AG08395 (cell line): Measurements from ENCODE around the gene H6PD.

Experiments used
- DNase-seq: peaks from one replicate; pipeline ENCODE4 v3.0.0; 2012; ENCODE audit warnings: mixed read lengths, low spot score

Gene H6PD

DNA sequence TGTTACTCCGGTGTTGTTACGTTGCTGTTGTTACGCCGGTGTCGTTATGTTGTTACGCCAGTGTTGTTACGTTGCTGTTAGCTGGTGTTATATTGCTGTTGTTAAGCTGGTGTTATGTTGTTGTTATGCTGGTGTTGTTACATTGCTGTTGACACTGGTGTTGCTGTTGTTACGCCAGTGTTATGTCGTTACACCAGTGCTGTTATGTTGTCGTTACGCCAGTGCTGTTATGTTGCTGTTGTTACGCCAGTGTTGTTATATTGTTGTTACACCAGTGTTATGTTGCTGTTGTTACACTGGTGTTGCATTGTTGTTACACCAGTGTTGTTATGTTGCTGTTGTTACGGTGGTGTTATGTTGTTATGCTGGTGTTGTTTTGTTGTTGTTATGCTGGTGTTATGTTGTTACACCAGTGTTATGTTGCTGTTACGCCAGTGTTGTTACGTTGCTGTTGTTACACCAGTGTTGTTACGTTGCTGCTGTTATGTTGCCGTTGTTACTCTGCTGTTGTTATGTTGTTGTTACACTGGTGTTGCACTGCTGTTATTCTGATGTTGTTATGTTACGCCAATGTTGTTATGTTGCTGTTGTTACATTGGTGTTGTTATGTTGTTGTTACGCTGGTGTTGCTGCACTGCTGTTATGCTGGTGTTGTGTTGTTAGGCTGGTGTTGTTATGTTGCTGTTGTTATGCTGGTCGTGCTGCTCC lies 25.6 kb downstream of the H6PD start:
- no peak for DNase-seq

DNA sequence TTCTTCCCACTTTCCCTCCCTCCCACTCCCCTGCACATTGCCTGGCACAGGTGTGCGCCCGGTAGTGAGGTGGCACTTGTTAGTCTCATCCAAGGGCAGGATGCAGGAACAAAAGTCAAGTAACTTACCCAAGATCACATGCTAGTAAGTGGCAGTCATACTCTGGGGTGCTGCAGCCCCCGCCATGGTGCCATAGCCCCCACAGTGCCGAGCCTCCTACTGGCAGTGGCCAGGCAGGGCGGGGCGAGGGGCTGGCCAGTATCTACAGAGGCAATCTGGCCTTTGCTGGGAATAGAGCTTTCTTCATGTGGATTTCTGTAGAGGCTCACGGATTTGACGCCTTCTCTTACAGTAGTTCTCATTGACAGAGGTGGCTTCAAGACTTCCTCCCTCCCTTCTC lies 26.9 kb downstream of the H6PD start:
- no peak for DNase-seq

DNA sequence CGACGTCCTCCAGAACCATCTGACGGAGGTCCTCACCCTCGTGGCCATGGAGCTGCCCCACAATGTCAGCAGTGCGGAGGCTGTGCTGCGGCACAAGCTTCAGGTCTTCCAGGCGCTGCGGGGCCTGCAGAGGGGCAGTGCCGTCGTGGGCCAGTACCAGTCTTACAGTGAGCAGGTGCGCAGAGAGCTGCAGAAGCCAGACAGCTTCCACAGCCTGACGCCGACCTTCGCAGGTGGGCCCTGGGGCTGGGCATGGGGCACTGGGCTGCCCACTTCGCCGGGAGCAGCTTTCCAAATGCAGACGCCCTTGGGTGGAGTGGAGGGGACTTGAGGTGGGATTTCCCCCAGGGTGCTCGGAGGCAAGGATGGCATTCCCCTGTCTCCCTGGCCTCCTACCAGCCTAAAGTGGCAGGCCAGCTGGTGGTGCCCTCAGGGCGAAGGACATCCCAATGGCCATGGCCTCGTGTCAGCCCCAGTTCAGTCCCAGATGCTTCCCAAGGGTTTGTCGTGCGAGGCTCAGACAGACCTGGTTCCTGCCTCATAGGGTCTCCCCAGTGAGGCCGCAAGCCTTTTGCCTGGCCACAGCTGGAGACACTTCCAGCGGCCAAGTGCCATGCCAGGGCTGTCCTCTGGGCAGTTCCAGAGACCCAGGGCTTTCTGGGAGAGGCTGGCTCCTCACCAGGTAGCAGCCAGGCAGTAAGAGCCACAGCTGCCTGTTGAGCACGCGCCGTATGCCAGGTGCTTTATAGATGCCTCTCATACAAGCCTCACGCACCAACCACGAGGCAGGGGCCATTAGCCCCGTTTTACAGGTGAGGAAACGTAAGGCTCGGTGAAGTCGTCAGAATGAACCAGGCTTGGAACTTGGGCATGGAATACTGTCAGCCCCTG lies 27.8 kb downstream of the H6PD start:
- DNase-seq = no peak

DNA sequence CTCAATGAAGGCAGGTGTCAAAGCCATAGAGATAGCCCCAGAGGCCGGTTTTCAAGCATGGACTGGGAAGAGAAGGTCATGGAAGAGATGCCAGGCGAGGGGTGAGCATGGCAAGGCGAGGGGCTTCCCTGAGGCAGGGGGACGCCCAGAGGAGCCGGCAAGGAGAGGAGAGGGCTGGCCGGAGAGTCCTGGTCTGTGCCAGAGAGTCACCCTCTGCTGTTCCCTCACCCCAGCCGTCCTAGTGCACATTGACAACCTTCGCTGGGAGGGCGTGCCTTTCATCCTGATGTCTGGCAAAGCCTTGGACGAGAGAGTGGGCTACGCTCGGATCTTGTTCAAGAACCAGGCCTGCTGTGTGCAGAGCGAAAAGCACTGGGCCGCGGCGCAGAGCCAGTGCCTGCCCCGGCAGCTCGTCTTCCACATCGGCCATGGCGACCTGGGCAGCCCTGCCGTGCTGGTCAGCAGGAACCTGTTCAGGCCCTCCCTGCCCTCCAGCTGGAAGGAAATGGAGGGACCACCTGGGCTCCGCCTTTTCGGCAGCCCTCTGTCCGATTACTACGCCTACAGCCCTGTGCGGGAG lies 28.8 kb downstream of the H6PD start:
- DNase-seq = no peak

DNA sequence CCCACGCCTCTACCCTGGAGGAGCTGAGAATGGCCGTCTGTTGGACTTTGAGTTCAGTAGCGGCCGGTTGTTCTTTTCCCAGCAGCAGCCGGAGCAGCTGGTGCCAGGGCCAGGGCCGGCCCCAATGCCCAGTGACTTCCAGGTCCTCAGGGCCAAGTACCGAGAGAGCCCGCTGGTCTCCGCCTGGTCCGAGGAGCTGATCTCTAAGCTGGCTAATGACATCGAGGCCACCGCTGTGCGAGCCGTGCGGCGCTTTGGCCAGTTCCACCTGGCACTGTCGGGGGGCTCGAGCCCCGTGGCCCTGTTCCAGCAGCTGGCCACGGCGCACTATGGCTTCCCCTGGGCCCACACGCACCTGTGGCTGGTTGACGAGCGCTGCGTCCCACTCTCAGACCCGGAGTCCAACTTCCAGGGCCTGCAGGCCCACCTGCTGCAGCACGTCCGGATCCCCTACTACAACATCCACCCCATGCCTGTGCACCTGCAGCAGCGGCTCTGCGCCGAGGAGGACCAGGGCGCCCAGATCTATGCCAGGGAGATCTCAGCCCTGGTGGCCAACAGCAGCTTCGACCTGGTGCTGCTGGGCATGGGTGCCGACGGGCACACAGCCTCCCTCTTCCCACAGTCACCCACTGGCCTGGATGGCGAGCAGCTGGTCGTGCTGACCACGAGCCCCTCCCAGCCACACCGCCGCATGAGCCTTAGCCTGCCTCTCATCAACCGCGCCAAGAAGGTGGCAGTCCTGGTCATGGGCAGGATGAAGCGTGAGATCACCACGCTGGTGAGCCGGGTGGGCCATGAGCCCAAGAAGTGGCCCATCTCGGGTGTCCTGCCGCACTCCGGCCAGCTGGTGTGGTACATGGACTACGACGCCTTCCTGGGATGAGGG lies 29.7 kb downstream of the H6PD start:
- DNase-seq = no peak

DNA sequence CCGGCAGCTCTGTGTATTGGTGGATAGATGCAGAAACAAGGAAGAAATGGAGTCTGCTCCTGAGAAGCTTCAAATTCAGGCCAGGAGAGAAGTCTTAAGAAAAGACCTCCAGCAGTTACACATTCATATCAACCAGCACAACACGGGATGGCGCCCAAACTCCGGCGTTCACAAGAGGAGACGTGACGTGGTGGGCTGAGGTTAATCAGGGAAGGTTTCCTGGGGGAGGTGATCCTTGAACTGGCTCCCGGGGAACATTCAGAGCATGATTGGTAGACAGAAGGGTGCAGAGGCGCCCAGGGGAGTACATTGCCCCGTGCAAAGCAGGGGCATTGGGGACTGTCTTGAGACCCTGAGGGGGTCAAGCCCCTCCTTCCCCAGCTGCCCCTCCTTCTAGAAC lies 30.5 kb downstream of the H6PD start:
- DNase-seq = no peak

DNA sequence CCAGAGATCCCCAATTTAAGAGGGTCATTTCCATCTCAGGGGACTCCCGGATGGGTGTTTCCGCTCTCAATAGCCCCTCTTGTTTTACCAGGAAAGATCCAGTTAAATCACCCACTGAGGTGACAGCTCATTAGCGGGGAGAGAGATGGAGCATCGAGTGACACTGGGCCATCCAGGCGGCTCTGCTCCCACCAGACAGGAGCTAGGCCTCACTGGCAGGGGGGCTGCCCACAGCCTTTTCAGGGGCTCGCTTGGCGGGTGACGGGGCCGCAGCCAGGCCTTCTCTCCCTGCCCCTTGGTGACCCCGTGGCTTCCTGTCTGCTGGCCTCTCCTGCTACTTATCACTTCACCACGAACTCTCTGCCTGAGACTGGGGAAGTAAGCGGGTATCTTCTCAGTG lies 31.4 kb downstream of the H6PD start:
- DNase-seq = no peak

DNA sequence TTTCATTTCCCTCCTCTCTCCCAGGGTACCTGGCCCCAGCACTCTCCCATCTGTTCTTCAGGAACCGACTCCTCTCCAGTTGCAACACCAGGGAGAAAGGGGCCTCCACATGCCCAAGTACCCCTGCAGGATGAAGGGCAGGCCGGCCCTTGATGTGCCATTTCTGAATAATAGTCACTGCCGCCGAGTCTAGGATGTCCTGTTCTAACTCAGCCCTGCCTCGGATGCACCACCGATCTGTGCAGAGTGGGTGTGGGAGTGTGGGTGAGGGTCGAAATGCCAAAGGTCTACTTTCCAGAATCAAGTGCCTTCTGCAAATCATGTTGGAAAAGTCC lies 32.7 kb downstream of the H6PD start:
- no peak for DNase-seq

DNA sequence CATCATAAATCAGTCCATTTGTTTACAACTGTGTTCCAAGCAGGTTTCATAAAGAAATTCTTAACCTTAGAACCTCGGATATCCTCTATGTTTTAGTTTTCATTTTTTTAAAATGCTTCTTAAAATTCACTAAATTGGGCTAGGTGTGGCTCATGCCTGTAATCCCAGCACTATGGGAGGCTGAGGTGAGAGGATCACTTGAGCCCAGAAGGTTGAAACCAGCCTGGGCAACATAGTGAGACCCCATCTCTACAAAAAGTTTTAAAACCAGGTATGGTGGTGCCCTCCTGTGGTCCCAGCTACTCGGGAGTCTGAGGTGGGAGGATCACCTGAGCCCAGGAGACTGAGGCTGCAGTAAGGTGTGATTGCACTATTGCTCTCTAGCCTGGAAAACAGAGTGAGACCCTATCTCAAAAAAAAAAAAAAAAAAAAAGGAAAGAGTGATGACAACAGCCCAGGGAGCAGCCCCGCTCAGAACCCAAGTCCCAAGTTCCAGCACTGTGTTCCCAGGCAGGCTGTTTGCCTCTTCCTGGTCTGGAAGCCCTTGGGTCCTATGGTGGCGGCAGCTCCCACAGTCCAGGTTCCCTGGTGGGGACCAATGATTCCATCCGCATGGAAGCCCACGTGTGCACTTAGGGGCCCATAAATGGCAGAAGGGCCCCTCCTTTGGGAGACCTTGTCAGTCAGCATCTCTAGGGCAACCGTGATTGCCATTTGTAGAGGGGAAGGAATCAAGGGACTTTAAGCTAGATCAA lies 33.4 kb downstream of the H6PD start:
- DNase-seq = no peak

DNA sequence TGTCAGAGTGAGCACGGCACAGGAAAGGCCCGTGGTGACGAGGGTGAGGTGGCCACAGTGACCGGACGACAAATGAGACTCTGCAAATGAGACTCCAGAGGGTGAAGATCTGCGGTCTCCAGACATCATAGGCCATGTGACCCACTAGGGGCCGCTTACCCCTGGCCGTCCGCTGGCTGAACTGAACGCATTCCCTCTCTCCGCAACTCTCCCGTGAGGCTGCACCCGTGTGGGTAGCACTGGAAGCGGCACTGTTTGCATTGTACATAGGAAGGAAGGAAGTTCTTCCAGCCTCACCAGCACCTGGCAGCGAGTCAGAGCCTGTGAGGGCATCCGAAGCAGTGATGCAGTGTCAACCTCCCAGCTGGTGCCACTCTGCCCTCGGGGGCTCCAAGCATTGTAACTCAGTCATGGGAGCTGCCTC lies 34.5 kb downstream of the H6PD start:
- no peak for DNase-seq

DNA sequence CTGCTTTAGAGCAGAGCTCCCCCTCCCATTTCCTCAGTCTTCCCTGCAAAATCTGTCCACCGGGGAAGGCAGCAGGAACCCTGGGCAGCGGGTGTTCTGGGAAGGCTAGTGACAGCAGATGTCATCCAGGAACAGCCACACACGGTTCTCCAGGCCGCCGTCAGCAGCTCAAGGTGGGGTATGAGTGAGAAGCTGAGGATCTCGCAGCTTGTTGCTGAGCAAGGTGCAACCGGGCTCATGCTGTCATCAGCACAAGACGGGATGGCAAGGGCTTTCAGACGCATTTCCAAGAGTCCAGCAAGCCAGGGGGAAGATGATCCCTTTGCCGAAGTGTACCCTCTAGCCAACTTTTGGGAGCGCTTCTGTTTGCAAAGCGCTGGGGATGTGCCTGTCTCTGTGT lies 35.1 kb downstream of the H6PD start:
- DNase-seq = no peak

DNA sequence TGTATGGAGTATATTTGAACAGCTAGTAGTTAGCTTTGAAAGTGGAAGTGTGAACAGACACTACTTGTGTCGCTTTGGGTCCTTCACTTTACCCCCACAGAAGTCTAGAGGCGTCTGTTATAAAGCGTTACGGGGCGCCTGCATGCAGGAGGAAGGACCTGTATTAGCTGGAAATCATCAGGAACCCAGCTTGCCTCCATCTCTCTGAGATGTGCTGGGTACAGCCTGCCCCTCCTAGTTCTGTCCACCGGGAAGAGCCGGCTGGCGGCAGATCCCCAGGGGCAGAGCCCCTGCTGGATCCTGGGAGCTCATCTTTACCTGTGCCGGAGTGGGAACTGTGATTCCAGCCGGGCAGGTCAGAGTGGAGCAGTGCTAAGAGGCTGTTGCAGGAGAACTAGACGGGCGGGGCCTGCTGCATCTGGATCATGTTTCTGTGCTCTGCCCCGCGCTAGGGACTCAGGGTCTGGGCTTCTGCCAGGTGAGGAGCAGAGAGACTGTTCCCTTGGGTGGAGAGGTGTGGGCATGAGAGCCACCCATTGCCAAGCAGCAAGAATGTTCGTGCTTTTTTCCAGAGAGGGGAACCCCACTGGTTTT lies 35.8 kb downstream of the H6PD start:
- no peak for DNase-seq

DNA sequence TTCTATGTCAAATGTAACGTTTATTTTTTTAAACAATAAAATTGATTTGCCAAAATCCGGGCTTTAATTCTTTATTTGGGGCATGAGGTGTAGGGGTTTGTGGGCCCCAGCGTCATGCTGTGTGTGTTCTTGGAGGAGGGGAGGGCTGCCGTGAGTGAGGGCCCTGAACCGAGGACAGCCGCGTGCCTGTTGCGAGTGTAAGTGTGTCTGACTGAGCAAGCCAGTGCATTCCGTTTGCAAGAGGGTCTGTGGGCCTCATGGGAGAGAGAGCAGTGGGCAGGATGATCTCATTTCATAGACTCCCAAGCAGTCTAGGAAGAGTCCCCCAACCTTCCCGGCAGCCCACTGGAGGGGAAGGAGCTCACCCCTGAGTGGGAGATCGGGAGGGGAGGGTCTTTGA lies 36.7 kb downstream of the H6PD start:
- no peak for DNase-seq

DNA sequence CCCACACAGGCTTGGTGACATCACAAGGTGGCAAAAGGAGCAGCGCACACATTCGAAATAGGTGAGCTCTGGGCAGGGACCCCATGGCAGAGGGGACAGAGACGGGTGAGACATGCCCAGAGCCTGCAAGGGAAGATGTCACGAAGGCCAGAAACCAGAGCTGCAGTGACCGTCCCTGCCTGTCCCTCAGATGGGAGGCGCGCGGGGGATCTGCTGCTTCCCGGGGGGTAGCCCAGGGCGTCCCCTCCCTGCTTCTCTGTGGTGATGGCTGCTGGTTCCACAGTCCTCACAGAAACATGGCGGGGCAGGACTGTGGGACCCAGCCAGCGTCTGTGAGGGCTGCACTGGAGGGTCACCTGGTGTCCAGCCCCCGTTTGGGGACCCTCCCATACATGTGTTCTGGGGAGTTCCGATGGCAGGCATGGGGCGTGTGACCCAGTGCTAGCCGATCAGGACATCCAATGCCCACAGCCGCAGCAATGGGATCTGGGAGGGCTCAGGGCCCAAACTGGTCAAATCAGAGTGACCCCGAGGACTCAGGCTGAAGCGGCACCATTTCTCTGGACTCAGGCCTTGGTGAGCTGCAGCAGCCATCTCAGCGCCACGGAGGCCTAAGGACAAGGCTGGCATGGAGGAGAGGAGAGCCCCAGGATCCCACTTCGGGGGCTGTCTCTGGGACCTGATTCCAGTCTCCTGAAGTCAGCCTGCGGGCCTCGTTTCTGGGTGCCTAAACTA lies 37.5 kb downstream of the H6PD start:
- DNase-seq = no peak

DNA sequence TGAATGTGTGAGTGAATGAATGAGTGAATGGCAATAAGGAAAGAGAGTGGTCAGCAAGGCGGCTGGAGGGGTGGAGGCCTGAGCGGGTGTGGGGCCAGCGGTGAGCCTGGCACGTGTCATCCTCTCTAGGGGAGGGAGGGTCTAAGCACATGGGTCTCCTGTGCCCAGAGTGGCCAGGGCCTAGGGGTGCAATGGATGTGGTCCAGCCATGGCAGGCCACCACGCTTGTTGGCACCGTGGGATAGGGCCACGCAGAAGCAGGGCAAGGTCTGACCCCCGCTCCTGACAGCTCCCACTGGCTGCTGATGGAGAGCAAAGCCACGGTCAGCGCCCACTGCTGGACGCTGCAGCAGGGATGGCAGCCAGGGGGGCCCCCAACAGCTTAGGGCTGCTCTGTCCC lies 38.6 kb downstream of the H6PD start:
- no peak for DNase-seq

DNA sequence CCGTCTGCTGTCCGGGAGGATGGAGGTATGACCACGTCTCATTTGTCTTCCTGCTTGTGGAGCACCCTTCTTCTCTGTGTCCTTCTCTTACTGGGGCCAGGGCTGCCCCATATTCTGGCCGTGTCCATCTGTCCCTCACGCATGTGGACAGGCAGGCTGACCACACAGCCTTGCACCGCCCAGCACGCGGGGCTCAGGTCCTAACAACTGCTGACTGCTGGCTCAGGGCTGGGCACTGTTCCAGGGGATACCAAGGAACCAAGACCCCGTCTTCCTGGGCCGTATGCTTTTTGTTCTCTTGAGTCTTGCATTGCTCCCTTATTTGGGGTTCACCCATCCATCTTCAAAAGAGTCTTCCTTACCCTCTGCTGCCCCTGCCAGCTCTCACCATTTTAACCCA lies 40.6 kb downstream of the H6PD start:
- no peak for DNase-seq

DNA sequence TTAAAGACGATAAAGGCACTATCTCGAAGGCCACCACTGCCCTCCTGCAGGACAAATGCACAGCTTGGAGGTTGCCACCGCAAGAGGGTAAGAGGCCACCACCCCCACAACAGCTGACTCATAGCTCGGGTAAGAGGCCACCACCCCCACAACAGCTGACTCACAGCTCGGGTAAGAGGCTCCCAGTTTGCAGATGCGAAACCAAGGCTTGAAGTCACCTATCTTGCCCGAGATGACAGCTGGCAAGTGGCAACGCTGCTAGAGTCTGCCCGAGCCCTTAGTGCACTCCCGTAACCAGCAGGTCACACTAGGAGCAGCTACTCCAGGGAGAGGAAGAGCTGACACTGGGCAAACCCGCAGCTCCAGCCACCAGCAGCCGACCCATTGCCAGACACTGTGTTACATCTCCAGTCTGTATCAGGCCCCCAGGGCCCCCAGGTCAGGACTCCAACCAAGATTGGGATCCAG lies 41.0 kb downstream of the H6PD start:
- DNase-seq = peak; percentile 94

DNA sequence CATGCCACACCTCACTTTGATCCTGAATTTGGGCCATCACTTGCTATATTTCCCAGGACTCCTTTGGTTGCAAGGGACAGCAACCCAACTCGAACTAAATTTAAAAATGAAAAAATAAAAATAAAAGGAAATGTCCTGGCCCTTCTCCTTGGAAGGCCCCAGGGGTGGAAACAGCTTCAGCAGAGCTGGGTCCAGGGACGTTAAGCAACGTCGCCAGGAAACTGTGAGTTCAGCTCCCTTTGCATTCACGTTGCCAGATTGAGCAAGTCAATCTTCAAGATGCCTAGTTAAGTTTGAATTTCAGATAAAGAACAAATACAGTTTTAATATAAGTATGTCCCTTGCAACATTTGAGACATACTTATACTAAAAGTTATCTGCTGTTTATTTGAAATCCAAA lies 43.5 kb downstream of the H6PD start:
- no peak for DNase-seq

DNA sequence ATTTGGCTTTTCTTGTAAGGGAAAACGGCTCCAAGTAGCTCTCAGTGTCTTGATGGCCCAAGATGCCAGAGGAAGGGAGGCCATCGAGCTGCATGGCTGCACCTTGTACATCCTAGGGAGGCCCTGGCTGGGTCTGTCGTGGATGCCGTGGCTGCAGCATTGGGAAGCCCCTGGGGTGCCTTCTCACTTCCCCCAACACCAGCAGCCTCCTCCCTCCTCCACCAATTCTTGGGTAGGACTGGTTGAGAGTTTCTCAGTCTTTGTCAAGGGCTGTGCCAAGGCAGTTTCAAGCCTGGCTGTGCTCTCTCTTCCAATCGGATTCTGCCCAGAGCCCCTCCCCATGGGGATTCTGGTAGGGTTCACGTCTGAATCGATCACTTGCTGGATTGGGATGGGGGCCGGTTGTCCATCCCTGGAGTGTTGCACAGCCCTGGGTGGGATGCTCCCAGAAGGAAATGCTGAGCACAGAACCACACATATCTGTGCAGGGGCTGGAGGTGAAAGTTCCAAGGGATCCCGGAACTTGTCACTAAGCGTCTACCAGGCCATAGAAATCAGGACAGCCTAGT lies 44.1 kb downstream of the H6PD start:
- DNase-seq = no peak
